GM21576 (cell line): ENCODE data around the gene CD46.

Experiments
- ATAC-seq: cut with Tn5 transposase; IDR thresholded peaks from one replicate; pipeline ENCODE4 v1.9.1; 2021; ENCODE audit warnings: mild to moderate bottlenecking, moderate library complexity; ENCODE audit not compliant: unreplicated experiment

Gene CD46

GRCh38 chr1:207793327-207793726 is 41.5 kb downstream of the CD46 start:
- ATAC-seq = no peak

- ATAC-seq = no peak
These were observed 43.0 kb downstream of the CD46 start for GRCh38 chr1:207794861-207795260.

GRCh38 chr1:207797229-207797973 is 45.5 kb downstream of the CD46 start:
- ATAC-seq = peak; percentile 73

GRCh38 chr1:207798847-207799246 is 47.0 kb downstream of the CD46 start:
- ATAC-seq = no peak

GRCh38 chr1:207799989-207800648 is 48.3 kb downstream of the CD46 start:
- ATAC-seq = no peak

GRCh38 chr1:207801819-207802218 is 50.0 kb downstream of the CD46 start:
- no peak for ATAC-seq

GRCh38 chr1:207803678-207804077 is 51.8 kb downstream of the CD46 start:
- ATAC-seq = no peak

- no peak for ATAC-seq
These were observed 53.0 kb downstream of the CD46 start for GRCh38 chr1:207804721-207805468.

GRCh38 chr1:207805841-207806421 is 54.1 kb downstream of the CD46 start:
- no peak for ATAC-seq

GRCh38 chr1:207806531-207807325 is 54.9 kb downstream of the CD46 start:
- no peak for ATAC-seq

- ATAC-seq = no peak
These were observed 55.5 kb downstream of the CD46 start for GRCh38 chr1:207807326-207807689.

GRCh38 chr1:207807690-207808321 is 56.0 kb downstream of the CD46 start:
- no peak for ATAC-seq

- no peak for ATAC-seq
These were observed 56.5 kb downstream of the CD46 start for GRCh38 chr1:207808322-207808705.

GRCh38 chr1:207808911-207809555 is 57.2 kb downstream of the CD46 start:
- ATAC-seq = no peak

- ATAC-seq = no peak
These were observed 58.3 kb downstream of the CD46 start for GRCh38 chr1:207810173-207810572.

GRCh38 chr1:207810606-207811295 is 58.9 kb downstream of the CD46 start:
- ATAC-seq = no peak

GRCh38 chr1:207811319-207811718 is 59.5 kb downstream of the CD46 start:
- no peak for ATAC-seq

- no peak for ATAC-seq
These were observed 60.3 kb downstream of the CD46 start for GRCh38 chr1:207811920-207812720.
